GM18519 (cell line): ENCODE measurements around the gene PDXK.
A peak's percentile ranks its signal among the peaks of the same experiment; 100 is the strongest.

Source experiments
- ATAC-seq: cut with Tn5 transposase; IDR thresholded peaks from one replicate; pipeline ENCODE4 v1.9.1; 2021; ENCODE audit warnings: mild to moderate bottlenecking, moderate library complexity; ENCODE audit not compliant: unreplicated experiment, low FRiP score

Gene PDXK

DNA sequence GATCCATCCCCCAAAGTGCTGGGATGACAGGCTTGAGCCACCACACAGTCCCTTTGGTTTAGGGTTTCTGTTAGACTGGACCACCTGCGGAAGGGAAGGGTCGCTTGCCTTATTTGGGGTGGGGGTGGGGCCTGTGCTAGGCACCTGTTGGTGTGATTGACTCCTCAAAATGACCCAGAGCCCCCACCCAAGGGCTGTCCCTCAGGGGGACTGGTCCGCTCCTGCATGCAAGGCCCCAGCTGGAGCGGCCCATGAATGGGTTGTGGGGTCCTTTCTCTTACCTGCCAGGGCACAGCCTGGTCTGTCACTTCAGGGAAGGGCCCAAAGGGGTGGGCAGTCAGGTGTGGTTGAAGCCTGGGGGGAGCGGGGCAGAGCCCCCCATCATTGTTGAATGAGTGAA lies 59.0 kb downstream of the PDXK start:
- no peak for ATAC-seq

DNA sequence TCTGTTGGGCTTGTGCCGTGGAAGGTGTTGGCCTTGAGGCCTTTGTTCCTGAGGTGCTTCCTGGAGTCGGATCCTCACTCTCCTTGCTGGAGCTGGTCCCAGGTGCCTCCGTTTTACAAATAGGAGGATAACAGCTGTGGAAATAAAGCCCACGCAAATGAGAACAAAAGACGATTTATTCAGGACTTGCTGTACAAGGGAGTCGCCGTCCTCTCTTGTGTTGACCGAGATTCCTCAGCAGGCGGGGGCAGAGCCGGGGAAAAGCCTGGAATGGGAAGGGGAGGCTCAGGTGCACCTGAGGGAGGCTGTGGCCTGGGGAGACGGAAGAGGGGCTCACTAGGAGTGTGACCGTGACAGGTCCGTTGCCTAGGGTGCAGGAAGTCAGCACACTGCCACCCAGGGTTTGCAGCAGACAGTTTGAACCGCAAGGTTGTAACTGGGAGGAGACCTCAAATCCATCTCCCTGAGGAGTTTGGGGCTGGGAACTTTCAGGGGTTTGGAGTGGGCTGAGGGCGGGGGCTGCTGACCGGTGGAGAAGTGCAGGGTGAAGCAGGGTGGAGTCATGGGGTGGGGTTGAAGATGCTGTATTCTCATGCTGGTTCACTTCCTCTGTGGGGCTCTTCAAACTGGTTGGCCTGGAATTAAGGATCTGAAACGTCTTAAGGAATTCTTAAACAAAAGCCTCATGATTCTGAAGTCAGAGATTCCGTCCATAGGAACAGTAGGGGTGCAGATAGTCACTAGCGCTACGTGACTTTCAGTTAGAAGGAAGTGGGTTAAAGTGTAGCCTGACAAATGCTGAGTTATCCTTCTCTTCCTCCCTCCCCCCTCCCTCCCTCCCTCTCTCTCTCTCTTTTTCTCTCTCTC lies 59.8 kb downstream of the PDXK start:
- no peak for ATAC-seq

DNA sequence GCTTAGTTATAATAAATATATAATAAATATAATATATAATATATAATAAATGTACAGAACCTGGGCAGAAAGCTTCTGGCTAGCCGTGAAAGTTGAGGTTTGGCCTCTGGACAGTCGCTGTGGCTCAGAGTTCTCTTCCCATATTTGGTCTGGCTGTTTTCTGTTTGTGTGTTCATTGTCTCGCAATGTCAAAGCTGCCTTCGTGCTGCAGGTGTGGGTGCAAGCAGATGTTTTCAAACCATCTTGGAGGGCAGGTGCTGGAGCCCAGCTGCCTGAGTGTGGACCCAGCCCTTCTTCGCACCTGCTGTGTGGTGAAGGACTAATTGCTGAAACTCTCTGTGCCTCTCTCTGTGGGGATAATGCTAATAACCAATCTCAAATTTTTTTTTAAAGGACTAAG lies 60.7 kb downstream of the PDXK start:
- no peak for ATAC-seq

DNA sequence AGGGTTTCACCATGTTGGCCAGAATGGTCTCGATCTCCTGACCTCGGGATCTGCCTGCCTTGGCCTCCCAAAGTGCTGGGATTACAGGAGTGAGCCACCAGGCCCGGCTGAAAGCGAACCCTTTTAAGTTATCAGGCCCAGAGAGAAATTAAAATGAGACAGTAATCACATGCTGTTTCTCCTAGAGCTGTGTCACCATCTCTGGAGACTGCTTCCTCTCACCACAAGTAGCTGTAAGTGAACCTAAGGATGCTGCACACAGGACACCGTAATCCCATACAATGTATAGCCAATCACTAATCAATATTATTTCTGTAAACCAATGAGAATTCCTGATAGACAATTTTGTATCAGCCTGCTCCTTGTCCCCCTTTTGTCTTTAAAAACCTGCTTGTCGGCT lies 62.9 kb downstream of the PDXK start:
- no peak for ATAC-seq

DNA sequence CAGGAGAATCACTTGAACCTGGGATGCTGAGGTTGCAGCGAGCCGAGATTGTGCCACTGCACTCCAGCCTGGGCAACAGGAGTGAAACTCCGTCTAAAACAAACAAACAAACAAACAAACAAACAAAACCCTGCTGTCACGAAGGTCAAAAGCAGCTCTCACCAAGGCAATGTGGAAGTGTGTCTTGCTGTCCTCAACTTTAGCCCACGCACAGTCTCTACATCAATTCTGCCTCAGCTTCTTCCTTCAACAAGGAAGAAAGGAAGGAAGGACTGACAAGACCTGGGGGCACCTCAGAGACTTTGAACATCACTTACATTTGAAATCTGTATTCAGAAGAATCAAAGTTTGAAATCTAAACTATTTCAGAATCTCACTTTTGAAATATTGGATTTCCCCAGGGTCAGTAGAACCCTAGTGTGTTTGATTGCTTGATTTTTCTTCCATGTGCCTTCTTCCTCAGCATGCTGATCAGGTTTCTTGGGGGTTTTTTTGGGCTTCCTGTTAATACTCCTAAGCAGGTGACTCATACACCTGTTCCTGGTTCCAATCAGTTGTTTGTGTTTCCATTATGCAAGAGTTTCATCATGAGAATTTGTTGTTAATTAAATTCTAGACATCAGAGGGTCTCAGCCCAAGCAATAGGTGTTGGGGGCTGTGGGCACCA lies 63.6 kb downstream of the PDXK start:
- no peak for ATAC-seq

DNA sequence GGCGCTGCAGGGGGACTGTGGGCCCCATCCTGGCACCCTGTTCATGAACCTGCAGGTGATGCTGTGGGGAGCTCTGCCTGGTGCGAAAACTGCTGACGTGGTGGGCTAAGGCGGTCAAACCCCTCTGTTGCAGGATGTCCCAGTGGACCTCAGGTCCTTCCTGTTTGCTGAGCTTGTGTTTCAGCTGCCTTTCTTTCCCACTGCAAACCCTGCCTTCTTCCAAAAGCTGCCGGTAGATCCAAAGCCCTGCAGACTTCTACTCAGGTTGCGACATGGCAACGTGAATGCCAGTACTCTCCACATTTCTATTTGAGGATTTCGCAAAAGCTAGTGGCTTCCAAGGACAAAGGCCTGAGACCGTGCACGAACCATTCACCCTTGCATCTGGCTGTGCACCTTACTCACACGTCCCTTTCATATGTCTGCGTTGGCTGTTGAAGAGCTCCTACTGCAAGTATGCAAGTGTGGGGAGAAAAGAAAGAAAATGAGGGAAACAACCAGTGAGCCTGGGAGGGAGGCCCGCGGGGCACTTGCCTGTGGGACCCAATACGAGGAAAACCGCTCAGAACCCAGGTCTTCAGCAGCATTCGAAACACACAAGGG lies 64.3 kb downstream of the PDXK start:
- ATAC-seq: no peak

DNA sequence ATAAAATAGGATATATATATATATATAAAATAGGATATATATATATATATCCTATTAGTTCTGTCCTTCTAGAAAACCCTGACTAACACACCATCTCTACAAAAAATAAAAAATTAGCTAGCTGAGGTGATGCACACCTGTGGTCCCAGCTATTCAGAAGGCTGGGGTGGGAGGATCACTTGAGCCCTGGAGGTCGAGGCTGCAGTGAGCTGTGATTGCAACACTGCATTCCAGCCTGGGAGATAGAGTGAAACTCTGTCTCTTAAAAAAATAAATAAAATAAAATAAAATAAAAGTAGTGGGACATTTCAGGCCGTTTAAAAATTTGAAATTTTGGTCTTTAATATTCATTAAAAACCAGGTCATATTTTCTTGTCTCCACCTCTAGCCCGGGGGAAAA lies 66.2 kb downstream of the PDXK start:
- ATAC-seq: no peak

DNA sequence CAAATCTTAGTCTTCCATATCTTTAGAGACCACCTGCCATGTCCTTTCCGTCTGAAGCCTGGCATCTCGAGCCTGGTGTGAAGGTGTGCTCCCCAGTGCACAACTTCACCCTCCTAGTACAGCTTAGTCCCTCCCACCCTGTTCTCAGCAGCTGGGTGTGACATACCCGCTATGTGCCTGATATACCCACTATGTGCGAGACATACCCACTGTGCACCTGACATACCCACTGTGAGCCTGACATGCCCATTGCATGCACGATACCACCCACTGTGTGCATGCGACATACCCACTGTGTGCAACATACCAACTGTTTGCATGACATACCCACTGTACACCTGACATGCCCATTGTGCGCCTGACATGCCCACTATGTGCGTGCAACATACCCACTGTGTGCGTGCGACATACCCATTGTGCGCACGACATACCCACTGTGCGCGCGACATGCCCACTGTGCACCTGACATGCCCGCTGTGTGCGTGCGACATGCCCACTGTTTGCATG lies 67.4 kb downstream of the PDXK start:
- no peak for ATAC-seq

DNA sequence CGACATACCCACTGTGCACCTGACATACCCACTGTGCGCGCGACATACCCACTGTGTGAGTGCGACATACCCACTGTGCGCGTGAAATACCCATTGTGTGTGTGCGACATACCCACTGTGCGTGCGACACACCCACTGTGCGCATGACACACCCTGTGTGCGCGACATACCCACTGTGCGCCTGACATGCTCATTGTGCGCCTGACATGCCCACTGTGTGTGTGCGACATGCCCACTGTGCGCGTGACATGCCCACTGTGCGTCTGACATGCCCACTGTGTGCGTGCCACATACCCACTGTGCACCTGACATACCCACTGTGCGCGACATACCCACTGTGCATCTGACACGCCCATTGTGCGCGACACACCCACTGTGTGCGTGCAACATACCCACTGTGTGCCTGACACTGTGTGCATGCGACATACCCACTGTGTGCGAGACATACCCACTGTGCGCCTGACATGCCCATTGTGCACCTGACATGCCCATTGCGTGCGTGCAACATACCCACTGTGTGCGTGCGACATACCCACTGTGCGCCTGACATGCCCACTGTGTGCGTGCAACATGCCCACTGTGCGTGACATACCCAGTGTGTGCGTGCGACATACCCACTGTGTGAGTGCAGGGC lies 68.0 kb downstream of the PDXK start:
- ATAC-seq: no peak

DNA sequence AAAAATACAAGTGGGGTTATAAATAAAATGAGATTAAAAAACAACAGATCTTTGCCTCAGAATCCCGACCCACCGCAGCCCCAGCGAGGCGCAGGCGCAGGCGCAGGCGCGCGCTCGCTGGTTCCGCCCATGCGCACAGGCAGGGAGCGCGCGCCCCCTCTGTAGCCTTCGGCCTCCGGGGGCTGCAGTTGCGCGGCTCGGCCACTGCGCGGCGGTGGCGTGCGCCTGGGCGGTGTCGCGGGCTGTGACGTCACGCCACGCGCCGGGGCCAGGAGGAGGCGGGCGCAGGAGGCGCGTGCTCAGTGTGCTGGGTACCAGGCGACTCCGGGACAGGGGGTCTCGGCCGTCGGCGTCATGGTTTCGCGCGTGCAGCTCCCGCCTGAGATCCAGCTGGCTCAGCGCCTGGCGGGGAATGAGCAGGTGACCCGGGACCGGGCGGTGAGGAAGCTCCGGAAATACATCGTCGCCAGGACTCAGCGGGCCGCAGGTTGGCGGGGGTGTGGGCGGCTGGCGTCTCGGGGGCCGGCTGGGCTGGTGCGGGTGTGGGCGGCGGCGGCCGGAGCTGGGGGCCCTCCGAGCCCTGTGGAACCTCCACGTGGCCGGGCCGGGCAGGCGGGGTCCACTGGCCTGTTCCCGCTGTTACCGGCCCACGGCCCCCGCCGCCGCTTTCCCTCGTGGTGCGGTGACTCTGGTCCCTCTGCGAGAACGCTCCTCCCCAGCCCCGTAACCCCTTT lies 70.5 kb downstream of the PDXK start, which contains the start of gene RRP1:
RRP1 (plus strand) TSS at position 302 of the 734 bp plus-strand sequence; CDS start at position 355, 53 bp downstream.
- ATAC-seq: peak; percentile 83

DNA sequence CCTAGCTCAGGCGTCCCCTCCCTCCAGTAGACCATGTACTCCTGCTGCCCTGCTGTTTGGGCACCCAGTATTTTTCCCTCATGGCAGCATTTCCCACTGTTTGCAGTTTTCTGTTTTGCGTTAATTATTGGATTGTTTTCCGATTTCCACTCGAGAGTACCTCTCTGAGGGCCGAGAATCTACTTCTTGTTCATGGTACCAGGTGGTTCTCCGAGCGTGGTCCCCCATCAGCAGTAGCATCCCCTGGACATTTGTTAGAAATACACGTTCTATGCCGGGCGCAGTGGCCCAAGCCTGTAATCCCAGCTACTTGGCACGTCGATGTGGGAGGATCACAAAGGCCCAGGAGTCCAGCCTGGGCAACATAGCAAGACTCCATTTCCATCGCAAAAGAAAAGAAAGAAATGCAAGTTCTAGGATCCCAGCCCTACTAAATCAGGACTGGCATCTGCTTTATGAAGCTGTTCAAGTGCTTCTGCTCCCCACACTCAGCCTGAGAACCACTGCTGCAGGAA lies 71.1 kb downstream of the PDXK start:
- ATAC-seq: no peak

DNA sequence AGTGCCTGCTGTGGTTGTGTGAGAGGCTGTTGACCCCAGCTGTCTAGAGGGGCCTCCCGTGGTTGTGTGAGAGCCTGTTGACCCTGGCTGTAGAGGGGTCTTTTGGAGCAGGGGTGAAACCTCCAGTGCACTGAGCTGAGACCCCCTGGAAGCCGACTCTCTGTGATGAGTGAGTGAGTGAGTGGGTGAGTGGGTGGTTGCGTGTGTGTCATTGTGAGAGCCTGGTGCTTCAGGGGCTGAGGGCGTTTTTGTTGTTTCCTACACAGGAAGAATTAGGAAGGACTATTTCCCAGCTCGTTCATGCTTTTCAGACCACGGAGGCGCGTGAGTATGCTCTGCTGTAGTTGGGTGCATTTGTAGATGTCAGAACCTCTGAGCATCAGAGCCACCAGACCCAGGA lies 73.5 kb downstream of the PDXK start:
- no peak for ATAC-seq

DNA sequence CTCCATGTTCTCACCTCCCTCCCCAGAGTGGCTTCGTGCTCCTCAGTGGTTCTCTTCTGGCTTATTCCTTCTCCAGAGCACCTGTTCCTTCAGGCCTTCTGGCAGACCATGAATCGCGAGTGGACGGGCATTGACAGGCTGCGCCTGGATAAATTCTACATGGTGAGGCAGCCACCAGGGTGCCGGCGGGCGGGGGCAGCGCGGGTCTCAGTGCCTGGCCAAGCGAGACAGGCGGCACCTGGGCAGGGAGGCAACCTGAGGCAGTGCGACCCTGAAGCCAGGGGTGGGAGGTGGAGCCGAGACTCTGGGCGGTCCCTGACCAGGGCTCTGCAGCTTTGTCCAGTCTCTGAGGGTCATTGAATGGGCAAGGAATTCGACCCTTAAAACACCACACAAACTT lies 74.3 kb downstream of the PDXK start:
- no peak for ATAC-seq

DNA sequence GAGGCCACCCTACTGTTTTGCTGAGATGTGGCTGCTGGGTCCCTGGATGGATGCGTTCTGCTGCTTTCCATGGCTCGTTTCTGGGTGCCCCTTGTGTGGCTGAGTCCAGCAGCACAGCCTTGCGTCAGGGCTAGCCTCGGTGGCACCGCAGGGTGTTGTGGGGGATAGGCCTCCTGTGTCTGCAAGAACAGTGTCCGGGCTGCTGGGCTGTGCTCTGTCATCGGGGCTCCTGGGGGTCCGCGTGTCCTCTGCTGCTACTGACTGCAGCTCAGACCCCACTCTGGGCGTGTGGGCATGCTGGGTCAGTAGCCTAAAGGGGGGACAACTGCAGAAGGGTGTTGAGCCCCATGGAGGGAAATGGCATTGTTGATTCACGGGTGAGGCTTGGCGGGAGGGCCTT lies 75.4 kb downstream of the PDXK start:
- no peak for ATAC-seq

DNA sequence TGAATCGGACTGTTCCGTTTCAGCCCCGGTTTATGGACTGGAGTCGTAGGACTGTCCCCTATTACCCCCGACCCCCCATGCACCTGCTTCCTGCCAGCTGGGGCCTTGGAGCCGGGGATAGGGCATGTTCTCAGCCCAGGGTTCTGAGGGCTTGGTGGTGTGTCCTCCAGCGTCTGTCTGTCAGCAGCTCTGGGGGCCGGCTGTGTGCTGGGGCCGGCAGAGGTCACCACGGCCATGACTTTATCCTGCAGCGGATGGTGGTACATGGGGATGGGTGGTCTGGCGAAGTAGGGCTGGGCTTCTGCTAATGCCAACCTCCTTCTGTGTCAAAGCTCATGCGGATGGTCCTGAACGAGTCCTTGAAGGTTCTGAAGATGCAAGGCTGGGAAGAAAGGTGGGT lies 75.9 kb downstream of the PDXK start:
- no peak for ATAC-seq

DNA sequence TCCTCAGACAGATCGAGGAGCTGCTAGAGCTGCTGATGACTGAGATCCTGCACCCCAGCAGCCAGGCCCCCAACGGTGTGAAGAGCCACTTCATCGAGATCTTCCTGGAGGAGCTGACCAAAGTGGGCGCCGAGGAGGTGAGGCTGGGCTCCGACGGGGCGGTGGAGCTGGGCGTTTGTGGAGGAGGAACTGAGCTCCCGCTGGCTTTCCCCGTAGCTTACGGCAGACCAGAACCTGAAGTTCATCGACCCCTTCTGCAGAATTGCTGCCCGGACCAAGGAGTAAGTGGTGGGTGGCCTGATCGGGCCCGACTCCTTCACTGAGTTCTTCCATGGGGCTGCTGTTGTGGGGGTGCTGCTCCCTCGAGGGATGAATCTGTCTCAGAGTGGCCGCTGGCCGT lies 78.5 kb downstream of the PDXK start:
- ATAC-seq: no peak

DNA sequence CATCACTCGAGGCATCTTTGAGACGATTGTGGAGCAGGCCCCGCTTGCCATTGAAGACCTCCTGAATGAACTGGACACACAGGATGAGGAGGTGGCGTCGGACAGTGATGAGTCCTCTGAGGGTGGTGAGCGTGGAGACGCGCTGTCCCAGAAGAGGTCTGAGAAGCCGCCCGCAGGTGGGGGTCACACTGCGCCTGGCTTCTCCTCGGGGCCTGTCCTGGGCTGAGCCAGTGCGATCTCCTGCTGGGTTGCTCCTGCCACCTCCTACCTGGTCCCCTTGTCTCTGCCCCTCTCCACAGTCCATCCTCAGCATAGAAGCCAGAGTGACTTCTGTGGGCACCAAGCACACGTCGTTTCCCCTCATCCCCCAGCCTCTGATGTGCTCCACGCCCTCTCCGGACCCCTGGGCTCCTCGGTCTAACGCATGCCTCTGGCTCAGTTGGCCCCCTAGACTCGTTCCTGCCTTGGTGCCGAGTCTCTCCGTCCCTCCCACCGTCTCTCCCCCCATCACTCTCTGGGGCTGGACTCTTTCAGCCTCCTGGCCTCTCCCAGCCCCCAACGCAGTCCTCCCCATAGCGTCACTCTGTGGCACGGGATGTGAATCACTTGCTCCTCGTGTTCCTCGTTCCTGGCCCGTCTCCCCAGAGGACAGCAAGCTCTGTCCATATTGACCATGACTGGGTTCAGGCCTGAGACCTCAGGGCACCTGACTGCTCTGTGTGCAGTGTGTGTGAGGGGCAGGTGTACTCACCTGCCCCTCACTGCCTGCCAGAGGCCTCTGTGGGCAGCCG lies 79.2 kb downstream of the PDXK start:
- ATAC-seq: no peak

DNA sequence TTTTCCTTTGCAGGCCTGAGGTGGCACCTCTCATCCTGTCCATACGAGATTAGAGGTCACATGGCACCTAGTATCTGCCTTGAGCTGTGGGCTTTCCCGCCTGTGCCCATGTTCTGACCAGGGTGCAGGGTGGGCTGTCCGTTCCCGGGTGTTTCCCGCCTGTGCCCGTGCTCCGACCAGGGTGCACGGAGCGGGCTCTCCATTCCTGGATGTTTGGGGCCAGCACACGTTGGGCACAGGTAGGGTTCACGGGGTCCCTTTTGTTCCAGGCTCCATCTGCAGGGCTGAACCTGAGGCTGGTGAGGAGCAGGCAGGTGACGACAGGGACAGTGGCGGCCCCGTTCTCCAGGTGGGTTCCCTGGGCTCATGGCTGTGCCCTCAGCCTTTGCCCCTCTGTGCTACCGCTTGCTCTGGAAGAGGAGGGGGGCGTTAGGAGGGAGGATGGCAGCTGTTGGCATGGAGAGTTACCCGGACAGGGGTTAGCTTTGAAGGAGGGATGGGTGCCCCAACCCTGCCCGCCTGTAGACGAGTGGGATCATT lies 80.4 kb downstream of the PDXK start:
- no peak for ATAC-seq

DNA sequence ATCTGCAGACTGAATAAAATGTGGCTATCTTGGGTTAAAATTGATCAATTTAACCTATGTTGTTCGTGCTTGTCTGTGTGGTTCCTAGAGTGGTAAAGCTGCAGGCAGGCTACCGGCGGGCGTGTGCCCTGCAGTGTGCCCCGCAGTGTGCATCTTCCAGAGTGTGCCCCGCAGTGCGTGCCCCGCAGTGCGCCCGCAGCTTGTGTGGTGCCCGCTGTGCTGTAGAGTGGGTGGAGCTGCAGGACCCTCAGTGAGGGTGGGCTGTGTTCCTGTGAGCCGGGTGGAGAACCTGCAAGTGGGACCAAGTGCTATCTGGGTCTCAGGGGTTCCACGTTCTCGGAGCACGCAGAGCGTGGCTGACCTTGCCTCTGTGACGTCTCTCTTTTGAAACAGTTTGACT lies 81.2 kb downstream of the PDXK start:
- ATAC-seq: no peak
